ENCODE results near the gene PNPLA1.

The PNPLA1 gene

DNA sequence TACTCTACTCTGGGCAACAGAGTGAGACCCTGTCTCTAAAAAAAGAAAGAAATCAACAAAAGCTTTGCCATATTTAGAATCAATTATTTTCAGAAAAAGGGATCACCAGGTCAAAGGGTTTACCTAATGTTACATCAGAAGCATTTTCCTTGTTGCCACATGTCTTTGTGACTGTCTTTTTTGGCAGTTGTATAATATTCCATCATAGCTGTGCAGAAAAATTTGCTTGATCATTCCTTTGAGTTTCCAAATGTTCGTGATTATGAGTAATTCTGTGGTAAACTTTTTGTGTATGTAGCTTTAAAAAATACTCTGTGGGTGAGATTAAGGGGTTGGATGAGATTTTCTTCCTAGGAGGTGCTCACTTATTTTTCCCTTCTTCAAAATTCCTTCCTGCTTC lies 26.4 kb downstream of the PNPLA1 start:
- FAIRE-seq (no peak), DNase-seq (ENCODE audit: insufficient read length, low spot score) (no peak)
- no peak for TF ChIP-seq TAF1 (IDR thresholded peaks at IDR 0.05; ENCODE audit: low read depth, low read length)
- TF ChIP-seq POLR2A (IDR thresholded peaks at IDR 0.05; ENCODE audit: low read depth, low read length): no peak
- no peak for TF ChIP-seq PAX5 (IDR thresholded peaks at IDR 0.05; ENCODE audit: insufficient read depth, low read length, severe bottlenecking)
- TF ChIP-seq POU2F2 (IDR thresholded peaks at IDR 0.05; ENCODE audit: low read depth, low read length): no peak
- TF ChIP-seq SPI1 (IDR thresholded peaks at IDR 0.05; ENCODE audit: low read depth, low read length): no peak
- no peak for TF ChIP-seq POLR2AphosphoS5 (IDR thresholded peaks at IDR 0.05; ENCODE audit: low read depth, low read length)

DNA sequence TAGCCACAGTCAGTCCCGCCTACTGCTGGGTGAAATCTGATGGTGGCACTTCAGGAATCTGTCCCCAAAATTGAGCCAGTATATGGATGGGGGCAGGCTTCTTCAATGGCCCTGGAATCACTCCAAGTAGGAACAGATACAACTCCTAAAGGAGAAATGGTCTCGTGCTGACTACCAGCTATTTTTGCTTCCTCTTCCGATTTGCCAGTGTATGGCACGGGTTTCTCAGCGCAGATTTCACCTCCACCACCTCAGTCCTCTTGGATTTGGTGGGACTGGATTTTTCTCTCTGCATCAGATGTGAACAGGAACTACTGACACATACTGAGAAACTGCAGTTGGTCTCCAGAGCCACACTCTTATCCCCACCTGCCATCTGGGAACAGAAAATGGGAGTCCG lies 27.2 kb downstream of the PNPLA1 start:
- TF ChIP-seq POU2F2 (IDR thresholded peaks at IDR 0.05; ENCODE audit: low read depth, low read length) (no peak), POLR2A (IDR thresholded peaks at IDR 0.05; ENCODE audit: low read depth, low read length) (no peak), PAX5 (IDR thresholded peaks at IDR 0.05; ENCODE audit: insufficient read depth, low read length, severe bottlenecking) (no peak), POLR2AphosphoS5 (IDR thresholded peaks at IDR 0.05; ENCODE audit: low read depth, low read length) (no peak), SPI1 (IDR thresholded peaks at IDR 0.05; ENCODE audit: low read depth, low read length) (no peak), TAF1 (IDR thresholded peaks at IDR 0.05; ENCODE audit: low read depth, low read length) (no peak)
- no peak for FAIRE-seq
- no peak for DNase-seq (ENCODE audit: insufficient read length, low spot score)

DNA sequence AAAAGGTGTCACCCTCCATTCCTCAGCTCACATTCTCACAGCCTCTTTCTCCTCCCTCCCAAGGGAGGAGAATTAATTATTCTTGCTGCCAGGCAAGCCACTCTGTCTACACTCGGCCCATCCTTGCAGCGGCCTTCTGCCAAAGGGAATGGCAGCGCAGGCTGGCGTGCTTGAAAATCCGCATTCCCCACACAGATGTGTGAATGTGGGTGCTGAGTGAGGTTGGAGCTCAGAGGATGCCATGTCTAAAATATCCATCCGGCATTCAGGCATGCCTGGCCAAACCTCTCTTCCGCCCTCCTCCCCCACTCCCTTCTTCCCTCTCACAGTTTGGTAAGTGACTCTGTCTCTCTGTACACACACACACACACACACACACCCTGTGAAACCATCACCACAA lies 27.7 kb downstream of the PNPLA1 start:
- TF ChIP-seq SPI1 (IDR thresholded peaks at IDR 0.05; ENCODE audit: low read depth, low read length) (no peak), POU2F2 (IDR thresholded peaks at IDR 0.05; ENCODE audit: low read depth, low read length) (no peak)
- no peak for DNase-seq (ENCODE audit: insufficient read length, low spot score)
- FAIRE-seq: no peak

DNA sequence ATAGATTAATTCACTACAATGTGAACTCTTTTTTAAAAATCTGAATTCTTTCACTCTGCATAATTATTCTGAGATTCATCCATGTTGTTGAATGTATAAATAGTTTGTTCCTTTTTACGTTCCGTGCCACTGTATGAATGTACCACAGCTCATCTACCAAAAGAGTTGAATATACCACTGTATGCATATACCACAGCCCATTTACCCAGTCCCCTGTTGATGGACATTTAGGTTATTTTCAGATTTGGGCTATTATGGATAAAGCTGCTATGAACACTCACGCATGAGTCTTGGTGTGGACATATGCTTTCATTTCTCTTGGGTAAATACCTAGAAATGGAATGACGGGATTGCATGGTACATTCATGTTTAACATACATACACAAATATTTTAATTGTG lies 28.2 kb downstream of the PNPLA1 start:
- TF ChIP-seq POU2F2 (IDR thresholded peaks at IDR 0.05; ENCODE audit: low read depth, low read length): no peak
- TF ChIP-seq TAF1 (IDR thresholded peaks at IDR 0.05; ENCODE audit: low read depth, low read length): no peak
- DNase-seq (ENCODE audit: insufficient read length, low spot score) (no peak), FAIRE-seq (no peak)

DNA sequence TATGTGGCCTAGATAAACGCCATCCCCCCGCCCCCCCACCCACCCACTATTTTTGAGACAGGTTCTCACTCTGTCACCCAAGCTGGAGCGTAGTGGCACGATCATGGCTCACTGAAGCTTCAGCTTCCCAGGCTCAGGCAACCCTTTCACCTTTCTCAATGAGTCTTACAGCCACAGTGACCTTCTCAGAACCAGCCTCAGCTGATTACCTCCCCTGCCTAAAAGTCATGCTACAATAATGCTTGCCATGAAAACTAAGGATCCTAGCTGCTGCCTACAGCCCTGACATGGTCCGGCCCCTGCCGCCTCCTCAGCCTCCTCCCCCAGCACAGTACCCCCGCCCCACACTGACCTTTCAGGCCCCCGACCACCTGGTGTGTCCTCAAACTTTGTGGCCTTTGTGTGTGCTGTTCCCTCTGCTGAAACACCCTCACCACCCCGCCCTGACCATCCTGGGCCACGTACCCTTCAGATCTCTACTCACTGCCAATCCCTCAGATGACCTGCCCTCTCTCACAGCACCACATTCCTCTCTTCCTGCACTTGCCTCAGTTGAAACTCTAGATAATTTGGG lies 31.3 kb downstream of the PNPLA1 start:
- TF ChIP-seq SPI1 (IDR thresholded peaks at IDR 0.05; ENCODE audit: low read depth, low read length) (no peak), POU2F2 (IDR thresholded peaks at IDR 0.05; ENCODE audit: low read depth, low read length) (no peak), POLR2AphosphoS5 (IDR thresholded peaks at IDR 0.05; ENCODE audit: low read depth, low read length) (no peak), PAX5 (IDR thresholded peaks at IDR 0.05; ENCODE audit: insufficient read depth, low read length, severe bottlenecking) (no peak), POLR2A (IDR thresholded peaks at IDR 0.05; ENCODE audit: low read depth, low read length) (no peak), TAF1 (IDR thresholded peaks at IDR 0.05; ENCODE audit: low read depth, low read length) (no peak)
- FAIRE-seq (peak; percentile 38), DNase-seq (ENCODE audit: insufficient read length, low spot score) (no peak)

DNA sequence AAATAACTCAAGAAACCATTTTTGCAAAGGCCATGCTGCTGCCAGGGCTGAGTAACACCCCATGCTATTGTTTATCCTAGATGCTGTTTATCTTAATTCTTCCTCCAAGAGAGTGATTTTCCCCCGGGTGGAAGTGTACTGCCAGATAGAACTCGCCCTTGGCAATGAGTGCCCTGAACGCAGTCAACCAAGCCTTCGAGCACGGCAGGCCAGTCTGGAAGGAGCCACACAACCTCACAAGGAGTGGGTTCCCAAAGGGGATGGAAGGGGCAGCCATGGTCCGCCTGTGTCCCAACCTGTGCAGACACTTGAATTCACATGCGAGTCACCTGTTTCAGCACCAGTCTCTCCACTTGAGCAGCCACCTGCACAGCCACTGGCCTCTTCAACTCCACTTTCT lies 31.9 kb downstream of the PNPLA1 start:
- FAIRE-seq (no peak), DNase-seq (ENCODE audit: insufficient read length, low spot score) (no peak)
- TF ChIP-seq POU2F2 (IDR thresholded peaks at IDR 0.05; ENCODE audit: low read depth, low read length) (no peak), POLR2A (IDR thresholded peaks at IDR 0.05; ENCODE audit: low read depth, low read length) (no peak), SPI1 (IDR thresholded peaks at IDR 0.05; ENCODE audit: low read depth, low read length) (no peak), TAF1 (IDR thresholded peaks at IDR 0.05; ENCODE audit: low read depth, low read length) (no peak), PAX5 (IDR thresholded peaks at IDR 0.05; ENCODE audit: insufficient read depth, low read length, severe bottlenecking) (no peak), POLR2AphosphoS5 (IDR thresholded peaks at IDR 0.05; ENCODE audit: low read depth, low read length) (no peak)

DNA sequence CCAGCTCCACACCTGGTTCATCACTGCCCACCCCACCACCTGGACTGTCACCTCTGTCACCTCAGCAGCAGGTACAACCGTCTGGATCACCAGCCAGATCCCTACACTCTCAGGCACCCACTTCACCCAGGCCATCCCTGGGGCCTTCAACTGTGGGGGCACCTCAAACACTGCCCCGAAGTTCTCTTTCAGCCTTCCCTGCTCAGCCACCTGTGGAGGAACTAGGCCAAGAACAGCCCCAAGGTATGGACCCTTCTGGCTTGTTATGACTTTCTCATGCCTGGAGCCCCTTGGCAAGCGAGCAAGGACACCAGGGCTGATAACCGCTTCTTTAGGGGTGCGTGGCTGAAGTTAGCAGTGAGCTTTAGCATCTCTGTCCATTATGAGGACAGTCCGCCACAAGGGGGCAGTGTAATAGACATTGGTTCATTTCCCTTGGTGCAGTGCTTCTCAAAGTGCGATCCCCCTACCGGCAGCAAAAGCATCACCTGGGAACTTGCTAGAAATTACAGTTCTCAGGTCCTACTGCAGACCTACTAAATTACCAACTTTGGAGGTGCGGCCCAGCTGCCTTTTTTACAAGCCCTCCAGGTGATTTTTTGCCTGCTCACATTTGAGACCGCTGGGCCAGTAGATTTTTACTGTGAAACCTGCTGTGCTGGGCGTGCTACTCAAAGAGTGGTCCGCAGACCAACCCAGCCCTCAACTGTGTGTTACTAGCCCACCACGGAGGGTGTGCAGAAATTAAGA lies 32.5 kb downstream of the PNPLA1 start:
- DNase-seq (ENCODE audit: insufficient read length, low spot score) (peak; percentile 67), FAIRE-seq (peak; percentile 98)
- TF ChIP-seq POLR2AphosphoS5 (IDR thresholded peaks at IDR 0.05; ENCODE audit: low read depth, low read length): no peak
- TF ChIP-seq TAF1 (IDR thresholded peaks at IDR 0.05; ENCODE audit: low read depth, low read length): no peak
- no peak for TF ChIP-seq POU2F2 (IDR thresholded peaks at IDR 0.05; ENCODE audit: low read depth, low read length)
- no peak for TF ChIP-seq PAX5 (IDR thresholded peaks at IDR 0.05; ENCODE audit: insufficient read depth, low read length, severe bottlenecking)
- no peak for TF ChIP-seq POLR2A (IDR thresholded peaks at IDR 0.05; ENCODE audit: low read depth, low read length)
- no peak for TF ChIP-seq SPI1 (IDR thresholded peaks at IDR 0.05; ENCODE audit: low read depth, low read length)

DNA sequence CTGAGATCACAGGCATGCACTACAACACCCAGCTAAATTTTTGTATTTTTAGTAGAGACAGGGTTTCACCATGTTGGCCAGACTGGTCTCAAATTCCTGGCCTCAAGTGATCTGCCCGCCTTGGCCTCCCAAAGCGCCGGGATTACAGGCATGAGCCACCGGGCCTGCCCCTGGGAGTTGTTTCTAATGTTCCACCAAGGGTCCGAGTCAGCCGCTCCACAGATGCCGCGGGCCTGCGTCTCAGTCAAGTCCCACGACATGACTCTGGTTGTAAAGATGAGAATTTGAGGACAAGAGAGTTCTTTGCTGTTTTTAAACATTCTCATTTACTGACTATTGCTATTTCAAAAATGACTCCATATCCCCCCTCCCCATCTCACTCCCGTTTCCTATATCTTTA lies 36.0 kb downstream of the PNPLA1 start:
- FAIRE-seq: no peak
- TF ChIP-seq POLR2AphosphoS5 (IDR thresholded peaks at IDR 0.05; ENCODE audit: low read depth, low read length) (no peak), SPI1 (IDR thresholded peaks at IDR 0.05; ENCODE audit: low read depth, low read length) (no peak), PAX5 (IDR thresholded peaks at IDR 0.05; ENCODE audit: insufficient read depth, low read length, severe bottlenecking) (no peak)
- DNase-seq (ENCODE audit: insufficient read length, low spot score): no peak

DNA sequence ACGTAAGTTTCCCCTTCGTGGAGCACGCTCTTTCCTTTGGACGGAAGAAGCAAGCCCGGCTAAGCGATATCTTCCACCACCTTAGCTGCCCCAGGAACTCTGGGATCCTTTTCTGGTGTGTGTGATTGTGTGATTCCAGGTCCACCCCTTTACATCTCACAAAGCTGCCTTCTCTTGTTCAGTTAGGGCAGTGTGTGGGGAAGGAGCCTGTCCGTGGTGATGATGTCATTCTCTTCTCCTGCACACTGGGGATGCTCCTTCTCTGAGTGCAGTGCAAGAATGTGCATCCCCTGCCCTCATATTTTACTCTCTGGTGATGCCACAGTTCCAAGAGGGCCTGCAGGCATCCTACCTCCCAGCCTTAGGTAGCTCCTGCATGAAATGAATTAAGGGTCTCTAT lies 36.5 kb downstream of the PNPLA1 start:
- TF ChIP-seq SPI1 (IDR thresholded peaks at IDR 0.05; ENCODE audit: low read depth, low read length) (no peak), TAF1 (IDR thresholded peaks at IDR 0.05; ENCODE audit: low read depth, low read length) (no peak), POLR2A (IDR thresholded peaks at IDR 0.05; ENCODE audit: low read depth, low read length) (no peak), POLR2AphosphoS5 (IDR thresholded peaks at IDR 0.05; ENCODE audit: low read depth, low read length) (no peak), POU2F2 (IDR thresholded peaks at IDR 0.05; ENCODE audit: low read depth, low read length) (no peak), PAX5 (IDR thresholded peaks at IDR 0.05; ENCODE audit: insufficient read depth, low read length, severe bottlenecking) (no peak)

DNA sequence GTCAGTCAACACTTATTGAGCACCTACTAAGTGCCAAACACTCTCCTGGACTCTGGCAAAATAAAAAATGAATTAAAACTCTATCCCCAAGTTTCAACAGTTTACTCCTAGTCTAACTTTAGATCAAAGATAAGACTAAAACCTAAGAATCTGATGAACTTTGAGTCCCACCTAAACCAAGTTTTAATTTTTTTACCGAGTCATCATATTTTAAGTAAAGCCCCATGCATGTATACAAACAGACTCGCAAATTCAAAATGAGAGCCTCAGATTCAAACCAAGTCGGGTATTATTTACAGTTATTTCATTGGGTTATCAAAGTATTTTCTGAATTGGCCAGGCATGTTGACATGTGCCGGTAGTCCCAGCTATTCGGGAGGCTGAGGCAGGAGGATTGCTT lies 38.7 kb downstream of the PNPLA1 start:
- DNase-seq (ENCODE audit: insufficient read length, low spot score) (no peak), FAIRE-seq (no peak)
- no peak for TF ChIP-seq POLR2AphosphoS5 (IDR thresholded peaks at IDR 0.05; ENCODE audit: low read depth, low read length)
- no peak for TF ChIP-seq SPI1 (IDR thresholded peaks at IDR 0.05; ENCODE audit: low read depth, low read length)
- no peak for TF ChIP-seq PAX5 (IDR thresholded peaks at IDR 0.05; ENCODE audit: insufficient read depth, low read length, severe bottlenecking)
- TF ChIP-seq TAF1 (IDR thresholded peaks at IDR 0.05; ENCODE audit: low read depth, low read length): no peak
- no peak for TF ChIP-seq POU2F2 (IDR thresholded peaks at IDR 0.05; ENCODE audit: low read depth, low read length)
- no peak for TF ChIP-seq POLR2A (IDR thresholded peaks at IDR 0.05; ENCODE audit: low read depth, low read length)

More for the DNA sequence above, 36.5 kb downstream of the PNPLA1 start:
- DNase-seq (ENCODE audit: insufficient read length, low spot score): no peak
- no peak for FAIRE-seq

Data from GM12891 (cell line).